ENCODE data around the gene UBE2L3.
"Not testable (repeated sequence)": the region's sequence is repeated elsewhere in the genome, so short reads cannot be mapped to it uniquely, and the experiment has no call there.

Gene UBE2L3

GRCh38 chr22:21571679-21572078, 4.2 kb downstream of the UBE2L3 start:
- H3K4me3 ChIP-seq (ENCODE audit: low read depth, low read length), result no peak overlapping the region

DNA sequence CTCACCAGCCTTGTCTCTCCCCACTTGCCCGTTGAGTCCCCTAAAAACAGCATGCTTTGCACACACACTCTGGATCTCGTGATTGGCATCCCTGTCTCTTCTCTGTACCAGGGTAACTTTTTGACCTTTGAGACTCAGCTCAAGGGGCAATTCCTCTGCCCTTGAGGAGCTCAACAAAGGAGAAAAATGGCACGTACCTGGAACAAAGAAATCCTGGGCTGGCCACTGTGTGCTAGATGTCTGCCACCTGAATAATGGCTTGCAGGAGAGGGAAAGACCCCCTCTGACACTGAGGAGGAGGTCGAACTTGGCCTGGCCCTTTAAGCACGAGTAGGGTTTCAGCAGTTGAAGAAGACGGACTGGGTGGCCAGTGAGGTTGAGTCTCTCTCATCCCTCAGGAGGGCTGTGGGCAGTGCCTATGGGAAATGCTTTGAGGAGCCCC, 5.8 kb downstream of the UBE2L3 start:
- no peak overlapping the region for H3K4me3 ChIP-seq (ENCODE audit: low read depth, low read length)

DNA sequence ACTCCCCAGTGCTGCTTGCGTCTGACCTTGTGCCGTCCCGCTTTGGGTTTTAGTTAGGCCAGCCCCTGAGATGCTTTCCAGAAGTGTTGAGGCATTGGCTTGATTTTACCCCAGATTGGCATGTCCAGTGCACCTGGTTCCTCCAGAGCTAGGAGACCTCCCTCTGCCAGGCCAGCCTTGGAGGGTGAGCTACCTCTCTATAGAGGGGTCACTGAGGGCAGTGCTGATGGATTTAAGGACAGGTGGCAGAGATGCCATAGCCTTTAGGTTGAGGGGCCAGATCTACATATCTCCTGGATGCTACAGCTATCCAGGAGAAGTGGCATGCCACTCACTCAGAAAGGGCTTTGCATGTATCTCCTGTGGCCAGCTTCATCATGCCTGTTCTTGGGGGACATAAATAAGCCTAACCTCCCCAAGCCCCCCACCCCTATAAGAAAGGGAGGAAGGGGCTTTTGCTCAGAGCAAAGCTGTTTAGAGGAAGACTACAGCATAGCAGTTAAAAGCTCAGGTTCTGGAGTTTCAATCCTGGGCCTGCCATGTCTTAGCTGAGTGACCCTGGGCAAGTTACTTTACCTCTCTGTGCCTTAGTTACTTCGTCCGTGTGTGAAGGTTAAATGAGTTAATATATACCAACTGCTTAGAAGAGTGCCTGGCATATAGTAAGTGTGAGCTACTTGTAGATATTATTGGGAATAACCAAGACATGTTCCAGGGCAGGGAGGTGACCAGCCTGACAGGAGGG, 6.4 kb downstream of the UBE2L3 start:
- H3K4me3 ChIP-seq (ENCODE audit: low read depth, low read length), result no peak overlapping the region

DNA sequence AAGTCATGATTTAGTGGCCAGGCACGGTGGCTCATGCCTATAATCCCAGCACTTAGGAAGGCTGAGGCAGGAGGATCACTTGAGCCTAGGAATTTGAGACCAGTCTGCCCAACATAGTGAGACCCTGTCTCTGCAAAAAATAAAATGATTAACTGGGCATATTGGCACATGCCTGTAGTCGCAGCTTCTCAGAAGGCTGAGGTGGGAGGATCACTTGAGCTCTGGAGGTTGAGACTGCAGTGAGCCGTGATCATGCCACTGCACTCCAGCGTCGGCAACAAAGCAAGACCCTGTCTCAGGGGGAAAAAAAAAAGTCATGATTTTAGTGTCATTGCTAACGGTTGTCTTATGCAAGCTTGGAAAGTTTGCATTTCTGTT, 11.9 kb downstream of the UBE2L3 start:
- H3K4me3 ChIP-seq (ENCODE audit: low read depth, low read length), result no peak overlapping the region

DNA sequence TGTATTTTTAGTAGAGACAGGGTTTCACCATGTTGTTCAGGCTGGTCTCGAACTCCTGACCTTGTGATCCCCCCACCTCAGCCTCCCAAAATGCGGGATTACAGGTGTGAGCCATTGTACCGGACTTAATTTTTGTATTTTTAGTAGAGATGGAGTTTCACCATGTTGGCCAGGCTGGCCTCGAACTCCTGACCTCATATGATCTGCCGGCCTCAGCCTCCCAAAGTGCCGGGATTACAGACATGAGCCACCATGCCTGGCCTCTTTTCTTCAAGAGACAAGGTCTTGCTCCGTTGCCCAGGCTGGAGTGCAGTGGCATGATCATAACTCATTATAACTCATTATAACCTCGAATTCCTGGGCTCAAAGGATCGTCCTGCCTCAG, 13.1 kb downstream of the UBE2L3 start:
- H3K4me3 ChIP-seq (ENCODE audit: low read depth, low read length), result not testable (repeated sequence)

DNA sequence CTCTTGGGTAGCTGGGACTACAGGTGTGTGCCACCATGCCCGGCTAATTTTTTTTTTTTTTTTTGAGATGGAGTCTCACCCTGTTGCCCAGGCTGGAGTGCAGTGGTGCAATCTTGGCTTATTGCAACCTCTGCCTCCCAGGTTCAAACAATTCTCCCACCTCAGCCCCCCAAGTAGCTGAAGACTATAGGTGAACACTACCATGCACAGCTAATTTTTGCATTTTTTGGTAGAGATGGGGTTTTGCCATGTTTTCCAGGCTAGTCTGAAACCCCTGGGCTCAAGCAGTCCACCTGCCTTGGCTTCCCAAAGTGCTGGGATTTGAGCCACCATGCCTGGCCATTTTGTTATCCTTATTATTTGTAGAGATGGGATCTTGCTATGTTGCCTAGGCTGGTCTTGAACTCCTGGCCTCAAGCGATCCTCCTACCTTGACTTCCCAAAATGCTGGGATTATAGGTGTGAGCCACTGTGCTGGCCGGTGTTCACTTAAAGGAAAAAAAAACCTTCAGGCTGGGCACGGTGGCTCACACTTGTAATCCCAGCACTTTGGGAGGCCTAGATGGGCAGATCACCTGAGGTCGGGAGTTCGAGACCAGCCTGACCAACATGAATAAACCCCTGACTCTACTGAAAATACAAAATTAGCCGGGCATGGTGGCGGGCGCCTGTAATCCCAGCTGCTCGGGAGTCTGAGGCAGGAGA, 13.6 kb downstream of the UBE2L3 start:
- H3K4me3 ChIP-seq (ENCODE audit: low read depth, low read length), result not testable (repeated sequence)

DNA sequence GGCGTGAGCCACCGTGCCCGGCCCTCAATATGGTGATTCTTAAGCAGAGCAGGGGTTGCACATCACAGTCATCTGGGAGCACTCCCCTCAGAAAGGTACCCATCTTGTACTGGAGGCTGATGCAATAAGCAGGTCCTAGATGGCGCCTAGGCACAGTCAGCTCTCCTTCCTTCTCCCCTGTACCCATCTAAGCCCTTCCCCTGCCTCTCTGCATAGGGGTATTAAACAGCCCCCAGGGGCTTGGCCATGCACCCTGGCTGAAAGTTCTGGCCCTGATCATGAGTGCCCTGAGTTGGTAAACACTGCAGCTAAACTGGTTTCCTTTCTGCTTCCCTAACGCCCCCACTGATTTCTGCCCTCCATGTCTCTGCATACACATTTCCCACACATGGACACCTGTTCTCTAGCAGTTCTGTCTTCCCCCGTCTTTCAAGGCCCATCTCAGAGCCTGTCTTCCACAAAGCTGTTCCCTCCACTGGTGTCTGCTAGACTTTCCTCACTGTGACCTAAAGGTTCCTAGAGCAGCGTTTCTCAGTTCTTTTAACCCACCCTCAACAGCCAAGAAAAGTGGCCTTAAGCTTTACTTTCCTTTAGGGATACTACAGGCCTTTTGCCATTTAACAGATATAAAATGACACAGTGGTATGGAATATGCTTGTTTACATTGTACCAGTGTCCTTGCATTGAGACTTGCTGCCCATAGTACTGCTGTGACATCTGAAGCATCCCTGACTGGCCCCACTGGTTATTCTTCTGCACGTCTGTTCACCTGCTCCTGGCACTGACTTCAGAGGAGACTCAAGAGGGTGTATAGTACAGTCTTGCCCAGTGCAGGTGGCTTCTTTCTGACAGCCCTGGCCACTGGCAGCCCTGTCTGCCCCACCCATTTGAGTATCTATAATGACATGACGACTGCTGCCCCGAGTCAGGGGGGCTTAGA, 15.6 kb downstream of the UBE2L3 start:
- no peak overlapping the region for H3K4me3 ChIP-seq (ENCODE audit: low read depth, low read length)

GRCh38 chr22:21585389-21585788, 17.9 kb downstream of the UBE2L3 start:
- no peak overlapping the region for H3K4me3 ChIP-seq (ENCODE audit: low read depth, low read length)

DNA sequence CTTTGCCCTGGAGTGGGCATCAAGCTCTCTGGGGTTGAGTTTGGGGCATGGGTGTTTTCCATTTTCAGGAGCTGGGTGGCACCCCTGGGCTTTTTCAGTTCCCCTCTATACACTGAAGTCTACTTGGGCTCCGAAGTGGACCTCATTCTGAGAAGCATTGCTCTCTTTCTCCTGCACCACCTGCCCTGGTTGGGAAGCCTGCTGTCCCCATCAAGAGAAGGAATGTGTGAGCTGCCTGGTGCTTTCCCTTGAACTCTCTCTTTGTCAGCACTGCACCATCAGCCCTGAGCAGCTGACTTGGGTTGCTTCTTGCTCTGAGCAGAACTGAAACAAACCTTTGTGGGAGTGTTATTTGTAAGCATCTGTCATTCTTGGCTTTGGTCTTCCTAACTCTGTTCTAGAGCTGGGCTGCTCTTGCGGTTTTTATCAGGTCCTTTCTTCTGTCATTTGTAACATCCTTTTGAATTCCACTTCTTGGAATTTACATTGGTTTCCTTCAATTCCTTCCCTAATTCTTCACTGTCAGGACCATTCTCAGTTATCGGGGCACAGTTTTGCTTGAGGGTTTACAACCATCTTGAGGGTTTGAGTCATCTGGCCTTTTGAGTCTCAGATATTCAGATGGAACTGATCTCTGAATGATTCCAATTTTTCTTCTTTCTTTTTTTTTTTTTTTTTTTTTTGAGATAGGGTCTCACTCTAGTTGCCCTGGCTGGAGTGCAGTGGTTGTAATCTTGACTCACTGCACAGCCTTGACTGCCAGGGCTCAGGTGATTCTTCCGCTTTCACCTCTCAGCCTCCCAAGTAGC, 20.5 kb downstream of the UBE2L3 start:
- H3K4me3 ChIP-seq (ENCODE audit: low read depth, low read length), result no peak overlapping the region

- H3K4me3 ChIP-seq (ENCODE audit: low read depth, low read length), result no peak overlapping the region
These were observed 21.9 kb downstream of the UBE2L3 start for GRCh38 chr22:21589396-21589795.

DNA sequence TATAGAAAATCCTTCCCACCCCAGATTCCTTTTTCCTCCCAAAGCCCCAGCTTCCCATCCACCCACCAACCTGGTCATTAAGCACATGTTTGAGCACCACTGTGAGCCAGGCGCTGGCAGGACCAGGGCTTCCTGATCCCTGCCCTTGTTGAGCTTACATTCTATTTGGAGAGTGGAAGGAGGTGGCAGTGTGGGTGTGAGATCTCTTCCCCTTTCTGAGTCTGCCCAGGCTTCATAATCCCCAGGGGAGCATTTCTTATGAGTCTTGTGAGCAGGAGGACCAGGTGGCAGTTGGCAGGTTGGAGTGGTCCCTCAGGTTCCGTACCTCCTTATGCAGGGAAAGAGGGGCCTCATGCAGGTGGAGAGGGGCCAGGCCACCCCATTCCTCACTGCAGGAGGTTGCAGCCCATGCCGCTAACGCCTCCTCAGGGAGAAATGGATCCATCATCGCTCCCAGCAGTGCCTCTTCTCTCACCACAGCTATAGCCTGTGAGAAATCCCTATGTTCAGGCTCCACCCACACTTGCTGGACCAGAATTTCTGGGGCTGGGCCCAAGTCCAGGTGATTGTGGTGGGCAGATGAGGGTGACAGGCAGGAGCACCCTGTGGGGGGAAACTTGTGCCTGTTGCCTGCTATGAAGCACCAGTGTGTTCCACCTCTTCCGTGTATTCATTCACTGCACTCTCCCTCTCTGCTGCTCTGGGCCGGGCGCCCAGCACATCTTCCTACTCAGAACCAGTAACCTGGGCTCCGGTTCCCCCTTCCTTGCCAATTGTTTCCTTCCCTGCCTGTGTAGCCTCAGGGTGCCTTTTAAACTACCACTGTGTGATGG, 23.5 kb downstream of the UBE2L3 start:
- no peak overlapping the region for H3K4me3 ChIP-seq (ENCODE audit: low read depth, low read length)

GRCh38 chr22:21591695-21592094, 24.2 kb downstream of the UBE2L3 start:
- H3K4me3 ChIP-seq (ENCODE audit: low read depth, low read length), result no peak overlapping the region

GRCh38 chr22:21592422-21592821, 24.9 kb downstream of the UBE2L3 start:
- no peak overlapping the region for H3K4me3 ChIP-seq (ENCODE audit: low read depth, low read length)

- H3K4me3 ChIP-seq (ENCODE audit: low read depth, low read length), result no peak overlapping the region
These were observed 26.1 kb downstream of the UBE2L3 start for GRCh38 chr22:21593406-21594232.

DNA sequence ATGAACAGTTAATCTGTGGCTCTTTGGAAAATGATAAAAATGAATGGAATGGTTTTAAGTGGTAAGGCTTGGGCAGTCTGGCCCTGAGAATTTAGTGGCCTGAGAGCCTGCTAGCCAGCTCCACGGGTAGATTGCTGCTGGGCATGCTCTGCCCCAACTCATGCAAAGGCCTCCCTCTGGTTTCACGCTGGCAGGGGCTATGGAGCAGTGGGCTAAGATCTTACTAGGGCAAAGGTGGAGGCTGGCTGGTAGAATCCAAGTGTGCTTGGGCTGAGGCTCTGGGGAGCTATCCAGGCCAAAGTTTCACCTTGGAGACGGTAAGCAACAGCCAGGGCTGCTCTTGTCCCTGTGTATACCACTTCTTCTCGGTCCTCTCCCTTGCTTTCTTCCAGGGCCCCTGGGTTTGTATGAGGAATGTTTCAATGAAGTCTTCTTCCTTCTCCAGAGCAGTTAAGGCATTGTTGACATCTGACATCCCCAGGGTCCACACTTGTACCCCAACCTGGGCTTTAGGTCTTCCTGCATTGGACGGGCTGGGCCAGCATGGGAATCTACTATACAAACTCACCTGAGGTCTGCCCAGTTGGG, 27.4 kb downstream of the UBE2L3 start:
- H3K4me3 ChIP-seq (ENCODE audit: low read depth, low read length), result no peak overlapping the region

GRCh38 chr22:21596356-21597135, 29.0 kb downstream of the UBE2L3 start:
- not testable (repeated sequence) for H3K4me3 ChIP-seq (ENCODE audit: low read depth, low read length)

GRCh38 chr22:21598302-21598701, 30.8 kb downstream of the UBE2L3 start:
- no peak overlapping the region for H3K4me3 ChIP-seq (ENCODE audit: low read depth, low read length)

All from iPS-11a (cell line).